OCI-LY7 (cell line): Measurements from ENCODE around the gene LDB3. TPM values are rescaled to one million over a fixed set of nuclear protein-coding genes. Genes with fewer than 3 reads are reported as not detected.

Source experiments
- BruUV-seq: library from RNA; stranded (reverse); fragments of 400-500 nt; replicated peaks from 2 replicates; lab custom pipeline; 2021; lab: Mats Ljungman, UMichigan
- CTCF ChIA-PET: fragments of 300-600 bp; sonication (Branson Sonifier 250); formaldehyde crosslinking; loops from one replicate; lab custom pipeline; 2022; ENCODE audit warnings: antibody characterized with exemption; ENCODE audit not compliant: unreplicated experiment; lab: Charles Lee
- POLR2A ChIA-PET: fragments of 300-600 bp; sonication (Branson Sonifier 250); formaldehyde crosslinking; loops from one replicate; lab custom pipeline; 2022; ENCODE audit warnings: antibody characterized with exemption; lab: Charles Lee
- DNase-seq: peaks from one replicate; pipeline ENCODE4 v3.0.0-alpha.2; 2015; ENCODE audit warnings: low spot score
- H2AFZ ChIP-seq: fragments of 200-600 bp; sonication (generic), shearing (Covaris generic); 2 replicates; pipeline ENCODE4 v1.6.1; 2014; ENCODE audit warnings: mild to moderate bottlenecking, antibody characterized with exemption, low read length, moderate library complexity
- H3K27ac ChIP-seq: fragments of 200-600 bp; sonication (generic); 2 replicates; pipeline ENCODE4 v1.5.1; 2014; ENCODE audit warnings: mixed run types, low read depth, mild to moderate bottlenecking, moderate library complexity, low read length, inconsistent platforms; ENCODE audit not compliant: poor library complexity, severe bottlenecking
- H3K36me3 ChIP-seq: fragments of 200-600 bp; sonication (generic); 2 replicates; pipeline ENCODE4 v1.6.1; 2014; ENCODE audit warnings: mild to moderate bottlenecking, antibody characterized with exemption, low read length, moderate library complexity, mixed read lengths; ENCODE audit not compliant: insufficient read depth
- H3K4me1 ChIP-seq: fragments of 200-600 bp; sonication (generic); 2 replicates; pipeline ENCODE4 v1.5.1; 2014; ENCODE audit warnings: mild to moderate bottlenecking, low read length; ENCODE audit not compliant: insufficient read depth, poor library complexity, severe bottlenecking
- H3K4me2 ChIP-seq: fragments of 200-600 bp; sonication (generic); 2 replicates; pipeline ENCODE4 v1.6.1; 2014; ENCODE audit warnings: mild to moderate bottlenecking, low read length
- H3K4me3 ChIP-seq: fragments of 200-600 bp; sonication (generic); 2 replicates; pipeline ENCODE4 v1.5.1; 2014; ENCODE audit warnings: mild to moderate bottlenecking, low read depth, low read length; ENCODE audit not compliant: poor library complexity, severe bottlenecking
- H3K79me2 ChIP-seq: fragments of 200-600 bp; sonication (generic); 2 replicates; pipeline ENCODE4 v1.6.1; 2016; ENCODE audit warnings: low read depth, mild to moderate bottlenecking, low read length, moderate library complexity, mixed read lengths; ENCODE audit not compliant: insufficient read depth
- H3K9me2 ChIP-seq: fragments of 200-600 bp; sonication (generic); 2 replicates; pipeline ENCODE4 v1.6.1; 2016; ENCODE audit warnings: mild to moderate bottlenecking, low read length, mixed read lengths; ENCODE audit not compliant: insufficient read depth
- H3K9me3 ChIP-seq: fragments of 200-600 bp; sonication (generic); 2 replicates; pipeline ENCODE4 v1.6.1; 2014; ENCODE audit warnings: mild to moderate bottlenecking, mixed run types, low read length, mixed read lengths
- H4K20me1 ChIP-seq: fragments of 200-600 bp; sonication (generic); 2 replicates; pipeline ENCODE4 v1.6.1; 2014; ENCODE audit warnings: mild to moderate bottlenecking, antibody characterized with exemption, low read length, moderate library complexity, mixed read lengths; ENCODE audit not compliant: insufficient read depth
- EZH2phosphoT487 ChIP-seq: fragments of 200-600 bp; sonication (generic); IDR thresholded peaks from 2 replicates; pipeline ENCODE4 v1.6.1; 2018; ENCODE audit warnings: low read depth, borderline replicate concordance, mild to moderate bottlenecking, mixed run types, antibody characterized with exemption, low read length, moderate library complexity, mixed read lengths
- intact Hi-C: fragments of 100-400 bp; cut with micrococcal nuclease; formaldehyde crosslinking; loops from one replicate; pipeline ENCODE4 v1.10.0; 2022; ENCODE audit not compliant: unreplicated experiment
- total RNA-seq, 2 experiments: library from RNA; depleted of rRNA in 1 of 2; stranded (reverse); fragments of >200 nt in 1 of 2; shearing (Covaris generic) in 1 of 2; gene quantifications; 2 replicates each; pipeline ENCODE4 v1.2.3, GENCODE V29; 2014 to 2022
- TF ChIP-seq, protein P1 (sequence below): fragments of 200-600 bp; sonication (generic); conservative IDR thresholded peaks from 2 replicates; pipeline ENCODE4 v1.5.1; 2014; ENCODE audit warnings: mild to moderate bottlenecking, antibody characterized with exemption, low read length, moderate library complexity, mixed read lengths

The LDB3 gene
- total RNA-seq, 2 experiments from 2014 or later = 0.08 TPM; not detected in 1

DNA sequence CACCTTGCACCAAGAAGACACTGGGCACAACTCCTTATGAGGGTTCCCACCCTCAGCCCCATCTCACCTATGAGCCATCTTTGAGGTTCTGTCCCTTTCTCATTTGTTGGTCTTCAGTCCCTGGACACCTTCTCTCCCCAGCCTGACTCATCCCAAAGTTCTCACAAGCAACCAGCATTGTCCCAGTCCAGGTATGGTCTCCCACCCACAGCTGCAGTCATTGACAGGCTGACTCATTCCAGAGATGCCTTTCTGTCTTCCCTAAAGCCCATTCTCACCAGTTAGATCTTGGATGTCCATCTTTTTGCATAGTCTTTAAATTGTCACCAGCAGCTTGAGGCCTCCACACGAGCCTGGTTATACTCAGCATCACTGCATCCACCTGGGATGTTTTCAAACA lies 61.4 kb downstream of the LDB3 start:
- Histone ChIP-seq H3K4me3 (no peak overlapping the region), H3K4me1 (no peaks in the 10 kb centered on the region), H3K79me2 (no peaks in the 10 kb centered on the region), H3K9me3 (no peaks in the 10 kb centered on the region), H3K36me3 (no peaks in the 10 kb centered on the region), H2AFZ (no peak overlapping the region), H3K9me2 (no peaks in the 10 kb centered on the region), H4K20me1 (no peaks in the 10 kb centered on the region), H3K4me2 (no peak overlapping the region), H3K27ac (no peak overlapping the region)
- no TSS peak for BruUV-seq
- DNase-seq = no peak
- ChIA-PET POLR2A (no interaction called here), CTCF (no interaction called here)
- no peak for TF ChIP-seq EZH2phosphoT487
- TF ChIP-seq, protein P1, sequence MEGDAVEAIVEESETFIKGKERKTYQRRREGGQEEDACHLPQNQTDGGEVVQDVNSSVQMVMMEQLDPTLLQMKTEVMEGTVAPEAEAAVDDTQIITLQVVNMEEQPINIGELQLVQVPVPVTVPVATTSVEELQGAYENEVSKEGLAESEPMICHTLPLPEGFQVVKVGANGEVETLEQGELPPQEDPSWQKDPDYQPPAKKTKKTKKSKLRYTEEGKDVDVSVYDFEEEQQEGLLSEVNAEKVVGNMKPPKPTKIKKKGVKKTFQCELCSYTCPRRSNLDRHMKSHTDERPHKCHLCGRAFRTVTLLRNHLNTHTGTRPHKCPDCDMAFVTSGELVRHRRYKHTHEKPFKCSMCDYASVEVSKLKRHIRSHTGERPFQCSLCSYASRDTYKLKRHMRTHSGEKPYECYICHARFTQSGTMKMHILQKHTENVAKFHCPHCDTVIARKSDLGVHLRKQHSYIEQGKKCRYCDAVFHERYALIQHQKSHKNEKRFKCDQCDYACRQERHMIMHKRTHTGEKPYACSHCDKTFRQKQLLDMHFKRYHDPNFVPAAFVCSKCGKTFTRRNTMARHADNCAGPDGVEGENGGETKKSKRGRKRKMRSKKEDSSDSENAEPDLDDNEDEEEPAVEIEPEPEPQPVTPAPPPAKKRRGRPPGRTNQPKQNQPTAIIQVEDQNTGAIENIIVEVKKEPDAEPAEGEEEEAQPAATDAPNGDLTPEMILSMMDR = no peak
- intact Hi-C loops = no loop called here

DNA sequence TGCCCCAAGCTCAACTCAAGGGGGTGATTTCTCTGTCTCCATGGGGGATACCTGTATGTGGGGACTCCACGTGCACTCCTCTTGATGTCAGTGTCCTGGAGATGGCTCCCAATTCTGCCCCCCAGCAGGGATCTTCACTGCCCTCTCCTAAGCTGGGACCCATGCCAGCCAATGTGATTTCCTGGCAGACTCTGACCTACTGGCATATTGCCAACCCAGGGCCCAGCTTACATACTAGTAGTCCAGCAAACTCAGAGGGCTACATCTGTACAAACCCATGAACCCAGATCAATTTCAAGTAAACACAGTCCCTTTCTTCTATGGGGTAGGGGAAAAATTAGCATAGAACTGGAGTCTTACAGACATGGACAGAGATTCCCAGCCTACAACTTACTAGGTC lies 61.9 kb downstream of the LDB3 start:
- no peak for TF ChIP-seq EZH2phosphoT487
- TF ChIP-seq, protein P1 = no peak
- no peaks in the 10 kb centered on the region for H3K4me1 ChIP-seq
- DNase-seq = no peak
- H3K36me3 ChIP-seq = no peaks in the 10 kb centered on the region
- no peaks in the 10 kb centered on the region for H3K79me2 ChIP-seq
- BruUV-seq = no TSS peak
- no peaks in the 10 kb centered on the region for H4K20me1 ChIP-seq
- no peak overlapping the region for H3K4me3 ChIP-seq
- CTCF ChIA-PET = no interaction called here
- no peak overlapping the region for H3K27ac ChIP-seq
- no peak overlapping the region for H2AFZ ChIP-seq
- POLR2A ChIA-PET = no interaction called here
- no peak overlapping the region for H3K4me2 ChIP-seq
- no peaks in the 10 kb centered on the region for H3K9me3 ChIP-seq
- no peaks in the 10 kb centered on the region for H3K9me2 ChIP-seq
- intact Hi-C loops = no loop called here

DNA sequence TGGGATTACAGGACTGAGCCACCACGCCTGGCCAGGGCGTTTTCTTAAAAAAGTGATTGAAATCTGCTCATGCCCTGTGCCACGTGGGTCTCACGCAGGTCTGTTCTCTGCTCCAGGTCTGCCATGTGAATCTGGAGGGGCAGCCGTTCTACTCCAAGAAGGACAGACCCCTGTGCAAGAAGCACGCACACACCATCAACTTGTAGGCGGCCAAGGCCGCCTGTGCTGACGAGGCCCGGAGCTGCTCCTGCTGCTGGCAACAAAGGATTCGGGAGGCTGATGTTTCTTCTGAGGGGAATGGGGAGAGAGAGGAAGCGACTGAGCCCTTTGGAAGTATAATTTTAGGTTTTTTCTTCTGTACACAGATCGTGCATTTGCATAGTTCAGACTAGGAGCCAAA lies 64.5 kb downstream of the LDB3 start:
- H3K4me3 ChIP-seq = no peak overlapping the region
- intact Hi-C loops = no loop called here
- H4K20me1 ChIP-seq = no peaks in the 10 kb centered on the region
- no peaks in the 10 kb centered on the region for H3K9me3 ChIP-seq
- no peak overlapping the region for H3K4me2 ChIP-seq
- no peak overlapping the region for H2AFZ ChIP-seq
- no TSS peak for BruUV-seq
- H3K27ac ChIP-seq = no peak overlapping the region
- no peaks in the 10 kb centered on the region for H3K36me3 ChIP-seq
- no peaks in the 10 kb centered on the region for H3K9me2 ChIP-seq
- ChIA-PET CTCF (no interaction called here), POLR2A (no interaction called here)
- no peaks in the 10 kb centered on the region for H3K4me1 ChIP-seq
- no peaks in the 10 kb centered on the region for H3K79me2 ChIP-seq
- TF ChIP-seq, protein P1 = no peak
- no peak for TF ChIP-seq EZH2phosphoT487
- no peak for DNase-seq
